Ishikawa (cell line): ENCODE results near the gene GTF2IRD1.

Experiments used
- CEBPB ChIP-seq: IDR thresholded peaks from 2 replicates; pipeline ENCODE4 v1.6.1; 2012
- CREB1 ChIP-seq: IDR thresholded peaks from 2 replicates; pipeline ENCODE4 v1.6.1; 2012; ENCODE audit warnings: low read depth
- EGR1 ChIP-seq: IDR thresholded peaks from 2 replicates; pipeline ENCODE4 v1.6.1; 2012
- EP300 ChIP-seq: IDR thresholded peaks from 2 replicates; pipeline ENCODE4 v1.6.1; 2012; ENCODE audit warnings: borderline replicate concordance
- FOXM1 ChIP-seq: IDR thresholded peaks from 2 replicates; pipeline ENCODE4 v1.6.1; 2012; ENCODE audit warnings: low read depth, borderline replicate concordance
- NFIC ChIP-seq: IDR thresholded peaks from 2 replicates; pipeline ENCODE4 v1.6.1; 2012
- RAD21 ChIP-seq: IDR thresholded peaks from 2 replicates; pipeline ENCODE4 v1.6.1; 2012; ENCODE audit warnings: low read depth
- TAF1 ChIP-seq: IDR thresholded peaks from 2 replicates; pipeline ENCODE4 v1.6.1; 2012; ENCODE audit warnings: low read depth, mild to moderate bottlenecking
- TCF12 ChIP-seq: IDR thresholded peaks from 2 replicates; pipeline ENCODE4 v1.6.1; 2012; ENCODE audit warnings: low read depth
- TEAD4 ChIP-seq: IDR thresholded peaks from 2 replicates; pipeline ENCODE4 v1.6.1; 2012
- YY1 ChIP-seq: IDR thresholded peaks from 2 replicates; pipeline ENCODE4 v1.6.1; 2012; ENCODE audit warnings: low read depth
- ZBTB7A ChIP-seq: IDR thresholded peaks from 2 replicates; pipeline ENCODE4 v1.6.1; 2012; ENCODE audit warnings: low read depth
- TF ChIP-seq, protein P1 (sequence below): IDR thresholded peaks from 2 replicates; pipeline ENCODE4 v1.6.1; 2012; ENCODE audit warnings: low read depth, mild to moderate bottlenecking
- TF ChIP-seq, protein P2 (sequence below): IDR thresholded peaks from 2 replicates; pipeline ENCODE4 v1.6.1; 2012
- TF ChIP-seq, protein P3 (sequence below): IDR thresholded peaks from 2 replicates; pipeline ENCODE4 v1.6.1; 2012

The GTF2IRD1 gene

DNA sequence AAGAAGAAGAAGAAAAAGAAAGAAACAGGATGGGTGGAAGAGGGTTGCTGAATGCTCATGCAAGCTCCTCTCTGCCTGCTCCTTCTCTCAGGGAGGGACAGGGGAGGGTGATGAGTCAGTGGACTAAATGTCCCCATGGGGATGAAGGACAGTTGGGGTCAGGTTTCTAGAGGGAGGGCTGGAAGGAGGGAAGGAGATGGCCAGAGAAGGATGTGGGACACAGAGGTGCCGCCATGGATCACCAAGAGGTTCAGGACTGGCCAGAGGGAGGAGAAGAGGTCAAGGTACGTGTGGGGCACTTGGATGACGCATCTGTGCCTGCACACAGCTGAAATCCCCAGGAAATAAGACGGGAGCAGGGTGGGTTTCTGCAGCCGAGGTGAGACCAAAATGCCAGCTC, 115.0 kb downstream of the GTF2IRD1 start:
- TF ChIP-seq, protein P1, sequence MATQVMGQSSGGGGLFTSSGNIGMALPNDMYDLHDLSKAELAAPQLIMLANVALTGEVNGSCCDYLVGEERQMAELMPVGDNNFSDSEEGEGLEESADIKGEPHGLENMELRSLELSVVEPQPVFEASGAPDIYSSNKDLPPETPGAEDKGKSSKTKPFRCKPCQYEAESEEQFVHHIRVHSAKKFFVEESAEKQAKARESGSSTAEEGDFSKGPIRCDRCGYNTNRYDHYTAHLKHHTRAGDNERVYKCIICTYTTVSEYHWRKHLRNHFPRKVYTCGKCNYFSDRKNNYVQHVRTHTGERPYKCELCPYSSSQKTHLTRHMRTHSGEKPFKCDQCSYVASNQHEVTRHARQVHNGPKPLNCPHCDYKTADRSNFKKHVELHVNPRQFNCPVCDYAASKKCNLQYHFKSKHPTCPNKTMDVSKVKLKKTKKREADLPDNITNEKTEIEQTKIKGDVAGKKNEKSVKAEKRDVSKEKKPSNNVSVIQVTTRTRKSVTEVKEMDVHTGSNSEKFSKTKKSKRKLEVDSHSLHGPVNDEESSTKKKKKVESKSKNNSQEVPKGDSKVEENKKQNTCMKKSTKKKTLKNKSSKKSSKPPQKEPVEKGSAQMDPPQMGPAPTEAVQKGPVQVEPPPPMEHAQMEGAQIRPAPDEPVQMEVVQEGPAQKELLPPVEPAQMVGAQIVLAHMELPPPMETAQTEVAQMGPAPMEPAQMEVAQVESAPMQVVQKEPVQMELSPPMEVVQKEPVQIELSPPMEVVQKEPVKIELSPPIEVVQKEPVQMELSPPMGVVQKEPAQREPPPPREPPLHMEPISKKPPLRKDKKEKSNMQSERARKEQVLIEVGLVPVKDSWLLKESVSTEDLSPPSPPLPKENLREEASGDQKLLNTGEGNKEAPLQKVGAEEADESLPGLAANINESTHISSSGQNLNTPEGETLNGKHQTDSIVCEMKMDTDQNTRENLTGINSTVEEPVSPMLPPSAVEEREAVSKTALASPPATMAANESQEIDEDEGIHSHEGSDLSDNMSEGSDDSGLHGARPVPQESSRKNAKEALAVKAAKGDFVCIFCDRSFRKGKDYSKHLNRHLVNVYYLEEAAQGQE = no peak
- TF ChIP-seq, protein P2, sequence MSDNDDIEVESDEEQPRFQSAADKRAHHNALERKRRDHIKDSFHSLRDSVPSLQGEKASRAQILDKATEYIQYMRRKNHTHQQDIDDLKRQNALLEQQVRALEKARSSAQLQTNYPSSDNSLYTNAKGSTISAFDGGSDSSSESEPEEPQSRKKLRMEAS = no peak

DNA sequence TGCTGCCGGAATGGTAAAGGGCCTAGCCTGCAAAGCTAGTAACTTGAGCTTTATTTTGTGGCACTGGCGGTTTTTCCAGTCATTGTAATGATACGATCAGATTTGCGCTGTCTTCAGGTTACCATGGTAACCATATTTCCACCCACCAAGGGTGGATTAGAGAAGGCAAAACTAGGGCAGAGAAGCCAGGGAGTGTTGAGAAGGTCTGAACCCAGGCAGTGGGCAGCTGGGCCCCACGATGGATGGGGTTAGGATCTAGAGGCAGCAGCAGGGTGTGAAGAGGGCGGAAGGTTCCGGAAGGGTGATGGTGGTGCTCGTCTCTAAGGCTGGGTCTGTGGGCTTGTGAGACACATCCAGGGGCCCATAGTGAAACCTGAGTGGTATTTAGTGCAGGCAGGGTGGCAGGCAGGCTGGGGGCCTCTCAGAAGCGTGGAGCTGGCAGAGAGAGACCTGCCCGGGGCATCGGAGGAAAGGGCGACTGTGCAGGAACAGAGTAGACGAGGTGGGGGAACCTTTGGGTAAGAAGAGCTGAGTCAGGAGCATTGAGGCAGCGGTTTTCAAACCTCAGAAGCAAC, 115.9 kb downstream of the GTF2IRD1 start:
- TF ChIP-seq, protein P3, sequence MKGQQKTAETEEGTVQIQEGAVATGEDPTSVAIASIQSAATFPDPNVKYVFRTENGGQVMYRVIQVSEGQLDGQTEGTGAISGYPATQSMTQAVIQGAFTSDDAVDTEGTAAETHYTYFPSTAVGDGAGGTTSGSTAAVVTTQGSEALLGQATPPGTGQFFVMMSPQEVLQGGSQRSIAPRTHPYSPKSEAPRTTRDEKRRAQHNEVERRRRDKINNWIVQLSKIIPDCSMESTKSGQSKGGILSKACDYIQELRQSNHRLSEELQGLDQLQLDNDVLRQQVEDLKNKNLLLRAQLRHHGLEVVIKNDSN = no peak
- TF ChIP-seq, protein P1 = no peak
- TF ChIP-seq EGR1 = no peak
- TF ChIP-seq FOXM1 = no peak

DNA sequence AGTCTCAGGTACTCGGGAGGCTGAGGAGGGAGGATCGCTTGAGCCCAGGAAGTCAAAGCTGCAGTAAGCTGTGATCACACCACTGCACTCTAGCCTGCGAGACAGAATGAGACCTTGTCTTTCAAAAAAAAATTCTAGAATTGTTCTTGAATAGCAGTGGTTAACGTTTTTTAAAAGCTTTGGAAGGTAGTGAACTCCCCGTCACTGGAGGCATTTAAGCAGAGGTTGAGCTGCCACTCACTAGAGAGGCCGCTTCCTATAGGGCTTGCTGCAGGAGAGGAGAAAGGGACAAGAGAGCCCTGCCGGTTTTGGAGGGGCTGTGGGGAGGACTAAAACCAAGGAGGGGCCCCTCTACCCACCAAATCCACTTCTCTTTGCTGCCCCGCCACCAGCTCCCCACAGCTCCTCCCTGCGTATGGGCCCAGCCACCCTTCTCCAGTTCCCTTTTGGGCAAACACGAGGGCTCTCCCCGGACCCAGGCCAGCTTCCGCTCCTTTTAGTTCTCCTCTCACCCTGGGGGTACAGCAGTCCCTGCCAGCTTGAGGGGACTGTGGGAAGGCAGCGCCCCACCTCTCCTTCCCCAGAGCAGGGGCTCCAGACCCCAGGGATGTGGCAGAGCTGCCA, 116.9 kb downstream of the GTF2IRD1 start:
- TF ChIP-seq ZBTB7A (no peak), TEAD4 (no peak), YY1 (no peak), NFIC (no peak)
- TF ChIP-seq, protein P1 = no peak
- TF ChIP-seq, protein P2 = no peak

DNA sequence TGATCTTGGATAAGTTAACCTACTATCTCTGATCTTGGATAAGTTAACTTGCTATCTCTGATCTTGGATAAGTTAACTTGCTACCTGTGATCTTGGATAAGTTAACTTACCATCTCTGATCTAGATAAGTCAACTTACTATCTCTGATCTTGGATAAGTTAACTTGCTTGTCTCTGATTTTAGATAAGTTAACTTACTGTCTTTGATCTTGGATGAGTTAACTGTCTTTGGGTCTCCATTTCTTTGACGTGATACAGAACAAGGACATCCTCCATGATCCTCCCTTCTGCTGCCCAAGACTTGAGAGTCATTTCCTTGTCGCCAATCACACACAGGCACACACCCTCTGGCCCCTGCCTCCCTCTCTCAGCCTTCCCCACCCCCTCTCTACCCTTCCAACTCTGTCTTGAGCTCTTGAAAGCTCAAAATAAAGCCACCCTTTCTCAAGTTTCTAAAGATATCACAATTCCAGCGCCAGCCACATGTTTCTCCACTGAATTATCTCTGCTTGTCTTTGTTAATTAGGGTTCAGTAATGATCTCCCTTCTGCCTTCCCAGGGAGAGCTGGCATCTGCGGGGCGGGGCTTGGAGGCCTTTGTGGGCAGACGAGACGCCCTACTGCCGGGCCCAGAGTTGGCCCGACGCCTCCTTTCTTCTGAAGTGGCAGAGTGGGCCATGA, 118.7 kb downstream of the GTF2IRD1 start:
- no peak for TF ChIP-seq TEAD4
- TF ChIP-seq TAF1 = no peak
- TF ChIP-seq TCF12 = no peak
- TF ChIP-seq, protein P2 = no peak
- TF ChIP-seq YY1 = no peak
- TF ChIP-seq CREB1 = no peak
- TF ChIP-seq FOXM1 = no peak
- TF ChIP-seq ZBTB7A = no peak
- TF ChIP-seq EGR1 = no peak
- TF ChIP-seq, protein P1 = no peak
- TF ChIP-seq RAD21 = no peak
- no peak for TF ChIP-seq CEBPB
- no peak for TF ChIP-seq EP300
- no peak for TF ChIP-seq NFIC
- TF ChIP-seq, protein P3 = no peak
